Neural progenitor cell (in vitro differentiated cells): ENCODE measurements around the gene ATP2A3.

Source experiments
- EZH2 ChIP-seq: fragments of 200-600 bp; sonication (generic); IDR thresholded peaks from 2 replicates; pipeline ENCODE4 v1.6.1; 2017; ENCODE audit warnings: antibody characterized with exemption, mild to moderate bottlenecking, moderate library complexity
- EZH2phosphoT487 ChIP-seq: fragments of 200-600 bp; sonication (generic); IDR thresholded peaks from 2 replicates; pipeline ENCODE4 v1.6.1; 2017; ENCODE audit warnings: antibody characterized with exemption
- TF ChIP-seq, protein P1 (sequence below): fragments of 200-600 bp; sonication (generic); IDR thresholded peaks from 2 replicates; pipeline ENCODE4 v1.5.1; 2017; ENCODE audit warnings: antibody characterized with exemption, mild to moderate bottlenecking

DNA sequence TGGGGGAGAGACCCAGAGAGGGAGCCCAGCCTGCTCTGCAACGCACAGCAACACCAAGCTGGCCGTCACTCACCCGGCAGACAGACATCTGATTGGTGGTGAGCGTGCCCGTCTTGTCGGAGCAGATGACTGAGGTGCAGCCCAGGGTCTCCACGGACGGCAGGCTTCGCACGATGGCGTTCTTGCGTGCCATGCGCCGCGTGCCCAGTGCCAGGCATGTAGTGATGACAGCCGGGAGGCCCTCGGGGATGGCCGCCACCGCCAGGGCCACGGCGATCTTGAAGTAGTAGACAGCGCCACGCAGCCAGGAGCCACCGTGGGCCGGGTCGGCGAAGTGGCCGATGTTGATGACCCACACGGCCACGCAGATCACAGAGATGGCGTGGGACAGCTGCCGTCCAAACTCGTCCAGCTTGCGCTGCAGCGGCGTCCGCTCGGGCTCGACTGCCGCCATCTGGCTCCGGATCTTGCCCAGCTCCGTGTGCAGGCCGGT lies 16.9 kb downstream of the ATP2A3 start:
- TF ChIP-seq EZH2 (no peak), EZH2phosphoT487 (no peak)
- TF ChIP-seq, protein P1, sequence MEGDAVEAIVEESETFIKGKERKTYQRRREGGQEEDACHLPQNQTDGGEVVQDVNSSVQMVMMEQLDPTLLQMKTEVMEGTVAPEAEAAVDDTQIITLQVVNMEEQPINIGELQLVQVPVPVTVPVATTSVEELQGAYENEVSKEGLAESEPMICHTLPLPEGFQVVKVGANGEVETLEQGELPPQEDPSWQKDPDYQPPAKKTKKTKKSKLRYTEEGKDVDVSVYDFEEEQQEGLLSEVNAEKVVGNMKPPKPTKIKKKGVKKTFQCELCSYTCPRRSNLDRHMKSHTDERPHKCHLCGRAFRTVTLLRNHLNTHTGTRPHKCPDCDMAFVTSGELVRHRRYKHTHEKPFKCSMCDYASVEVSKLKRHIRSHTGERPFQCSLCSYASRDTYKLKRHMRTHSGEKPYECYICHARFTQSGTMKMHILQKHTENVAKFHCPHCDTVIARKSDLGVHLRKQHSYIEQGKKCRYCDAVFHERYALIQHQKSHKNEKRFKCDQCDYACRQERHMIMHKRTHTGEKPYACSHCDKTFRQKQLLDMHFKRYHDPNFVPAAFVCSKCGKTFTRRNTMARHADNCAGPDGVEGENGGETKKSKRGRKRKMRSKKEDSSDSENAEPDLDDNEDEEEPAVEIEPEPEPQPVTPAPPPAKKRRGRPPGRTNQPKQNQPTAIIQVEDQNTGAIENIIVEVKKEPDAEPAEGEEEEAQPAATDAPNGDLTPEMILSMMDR = no peak
